Prostate gland (tissue), 2 donors: Measurements from ENCODE around the gene DR1. TPM values are rescaled to one million over a fixed set of nuclear protein-coding genes. Genes with fewer than 3 reads are reported as not detected.

Experiments
- DNase-seq: peaks from one replicate; pipeline ENCODE4 v3.0.0-alpha.2; 2019; ENCODE audit warnings: low spot score
- H3K27ac ChIP-seq, 2 donors: fragments of 200-600 bp; sonication (generic); 2 replicates each; pipeline ENCODE4 v1.5.1; 2017 to 2019
- H3K27me3 ChIP-seq: fragments of 200-600 bp; sonication (generic); replicated peaks from 2 replicates; pipeline ENCODE4 v1.5.1; 2019; ENCODE audit not compliant: insufficient read depth
- H3K36me3 ChIP-seq, 2 donors: fragments of 200-600 bp; sonication (generic); 1 replicate in 1 of 2; 2 replicates in 1 of 2; pipeline versions ENCODE4 v1.5.1 to v1.8.1; 2017 to 2019
- H3K4me1 ChIP-seq: fragments of 200-600 bp; sonication (generic); replicated peaks from 2 replicates; pipeline ENCODE4 v1.5.1; 2019
- H3K4me3 ChIP-seq, 2 donors: fragments of 200-600 bp; sonication (generic); 2 replicates each; pipeline ENCODE4 v1.5.1; 2017 to 2019
- H3K9me3 ChIP-seq: fragments of 200-600 bp; sonication (generic); 2 replicates; pipeline ENCODE4 v1.5.1; 2017
- CTCF ChIP-seq, 4 experiments: fragments of 200-600 bp in 2 of 4; fragments of 450-650 bp in 2 of 4; sonication (generic) in 2 of 4; IDR thresholded peaks; 1 replicate in 3 of 4; 2 replicates in 1 of 4; pipeline ENCODE4 v1.5.1; 2016 to 2019; ENCODE audit warnings: antibody characterized with exemption in 4 of 4, mild to moderate bottlenecking in 2 of 4, moderate library complexity in 2 of 4
- POLR2A ChIP-seq: fragments of 450-650 bp; IDR thresholded peaks from one replicate; pipeline ENCODE4 v1.6.1; 2016; ENCODE audit warnings: antibody characterized with exemption, mild to moderate bottlenecking
- POLR2AphosphoS5 ChIP-seq: sonication (generic); formaldehyde crosslinking; IDR thresholded peaks from one replicate; pipeline ENCODE4 v1.6.1; 2017; ENCODE audit warnings: antibody characterized with exemption
- WGBS: methylation state at CpG from one replicate; pipeline ENCODE4 v1.1.5; 2018; 5-methylcytosine and 5-hydroxymethylcytosine counted together
- intact Hi-C: fragments of 100-400 bp; cut with DNase I; formaldehyde crosslinking; loops from one replicate; pipeline ENCODE4 v1.14.2; 2022
- total RNA-seq, 2 donors: library from RNA; depleted of rRNA; stranded (reverse); fragments of >200 nt; gene quantifications; one replicate each; pipeline ENCODE4 v1.1.0, GENCODE V29; 2016

Gene DR1
- 10 to 100 TPM; 49.0 to 53.6 TPM for total RNA-seq

- peak; percentile 94 for DNase-seq
- Histone ChIP-seq H3K4me3 (peak within 1 kb of the TSS; percentile 90 to 95), H3K27me3 (no peaks in the 10 kb centered on the region), H3K9me3 (no peaks in the 10 kb centered on the region), H3K27ac (peak within 1 kb of the TSS; percentile 90 to 95), H3K36me3 (no peaks in the 10 kb centered on the region), H3K4me1 (no peaks in the 10 kb centered on the region)
- TF ChIP-seq POLR2A (peak; percentile 85), CTCF (IDR thresholded peaks at IDR 0.05) (no peak), POLR2AphosphoS5 (peak; percentile 94)
- intact Hi-C loops = loop anchor here (10.0 kb wide), 1 partner anchor 269 kb away; no protein-coding TSS in a partner anchor
- under 1% methylated on average over 76 of the region's 80 CpGs for WGBS
These were observed at the start of gene DR1 for GRCh38 chr1:93345633-93346420. DR1 (plus strand) TSS chr1:93345907; CDS start chr1:93346646, 739 bp downstream.

GRCh38 chr1:93296555-93297154, 49.1 kb upstream of the DR1 start:
- Histone ChIP-seq H3K4me1 (no peaks in the 10 kb centered on the region), H3K9me3 (no peaks in the 10 kb centered on the region), H3K36me3 (no peaks in the 10 kb centered on the region), H3K4me3 (no peak overlapping the region), H3K27me3 (no peaks in the 10 kb centered on the region), H3K27ac (no peak overlapping the region)
- no peak for TF ChIP-seq POLR2A
- TF ChIP-seq CTCF (IDR thresholded peaks at IDR 0.05) = no peak
- no peak for TF ChIP-seq POLR2AphosphoS5
- intact Hi-C loops = no loop called here
- DNase-seq = no peak
- 74% methylated on average over 3 of the region's 3 CpGs for WGBS

- no peaks in the 10 kb centered on the region for H3K27me3 ChIP-seq
- H3K27ac ChIP-seq = no peak overlapping the region
- no peaks in the 10 kb centered on the region for H3K4me1 ChIP-seq
- WGBS = 56% methylated on average over 1 of the region's 1 CpG
- intact Hi-C loops = no loop called here
- H3K4me3 ChIP-seq = no peak overlapping the region
- H3K36me3 ChIP-seq = no peaks in the 10 kb centered on the region
- TF ChIP-seq POLR2A = no peak
- no peak for DNase-seq
- H3K9me3 ChIP-seq = no peaks in the 10 kb centered on the region
These were observed 44.6 kb upstream of the DR1 start for GRCh38 chr1:93301131-93301530.

- intact Hi-C loops = no loop called here
- H3K4me3 ChIP-seq = no peak overlapping the region
- 88% methylated on average over 5 of the region's 5 CpGs for WGBS
- no peaks in the 10 kb centered on the region for H3K9me3 ChIP-seq
- no peaks in the 10 kb centered on the region for H3K36me3 ChIP-seq
- DNase-seq = no peak
- TF ChIP-seq POLR2A (no peak), POLR2AphosphoS5 (no peak), CTCF (IDR thresholded peaks at IDR 0.05) (no peak)
- no peak overlapping the region for H3K27ac ChIP-seq
- no peaks in the 10 kb centered on the region for H3K27me3 ChIP-seq
- H3K4me1 ChIP-seq = no peaks in the 10 kb centered on the region
These were observed 43.6 kb upstream of the DR1 start for GRCh38 chr1:93302078-93302477.

GRCh38 chr1:93304716-93305138, 41.0 kb upstream of the DR1 start:
- TF ChIP-seq POLR2AphosphoS5 (peak; percentile 36), POLR2A (no peak), CTCF (IDR thresholded peaks at IDR 0.05) (peak; percentile 75 to 86 (median 80))
- intact Hi-C loops = no loop called here
- Histone ChIP-seq H3K36me3 (no peaks in the 10 kb centered on the region), H3K4me1 (no peaks in the 10 kb centered on the region), H3K27ac (no peak overlapping the region), H3K9me3 (no peaks in the 10 kb centered on the region), H3K27me3 (no peaks in the 10 kb centered on the region), H3K4me3 (no peak overlapping the region)
- 29% methylated on average over 2 of the region's 2 CpGs for WGBS
- peak; percentile 53 for DNase-seq
